ENCODE results near the gene RAB11B. TPM values are rescaled to one million over a fixed set of nuclear protein-coding genes. Genes with fewer than 3 reads are reported as not detected.
A peak's percentile ranks its signal among the peaks of the same experiment; 100 is the strongest.
"Not testable (repeated sequence)": the region's sequence is repeated elsewhere in the genome, so short reads cannot be mapped to it uniquely, and the experiment has no call there.

RAB11B gene
- total RNA-seq, 4 donors from 2014 or later: 17.4 to 95.8 (median 60.1) TPM

- TF ChIP-seq POLR2A (IDR thresholded peaks at IDR 0.05): peak in 1 of 2 donors; percentile 20
- no peak for TF ChIP-seq CTCF (IDR thresholded peaks at IDR 0.05)
- DNase-seq: peak; percentile 95 to 99
- intact Hi-C loops (cut with DNase I; ENCODE audit: low total_unique reads): no loop called here
- no peak overlapping the region for H3K4me3 ChIP-seq
- H3K27me3 ChIP-seq: no peaks in the 10 kb centered on the region
- H3K36me3 ChIP-seq: no peaks in the 10 kb centered on the region
- no peaks in the 10 kb centered on the region for H3K9me3 ChIP-seq
- H3K4me1 ChIP-seq: peaks cover 0 to 7% of the 10 kb centered on the region in 2 donors
- H3K27ac ChIP-seq: peak overlapping the region; percentile 87 to 91
Observed at GRCh38 chr19:8423817-8424223, 33.7 kb downstream of the RAB11B start.

- H3K27me3 ChIP-seq; H3K4me1 ChIP-seq; H3K9me3 ChIP-seq; DNase-seq; H3K4me3 ChIP-seq; intact Hi-C loops (cut with DNase I; ENCODE audit: low total_unique reads); H3K36me3 ChIP-seq: not testable (repeated sequence)
- peak overlapping the region; percentile 81 to 91 for H3K27ac ChIP-seq
Observed at GRCh38 chr19:8425331-8425730, 35.2 kb downstream of the RAB11B start.

GRCh38 chr19:8426283-8426682 lies 36.1 kb downstream of the RAB11B start:
- Histone ChIP-seq H3K4me3 (no peak overlapping the region), H3K27me3 (no peaks in the 10 kb centered on the region), H3K27ac (no peak overlapping the region), H3K36me3 (no peaks in the 10 kb centered on the region), H3K4me1 (peaks cover 0 to 7% of the 10 kb centered on the region in 2 donors), H3K9me3 (no peaks in the 10 kb centered on the region)
- no peak for DNase-seq
- no peak for TF ChIP-seq CTCF (IDR thresholded peaks at IDR 0.05)
- no peak for TF ChIP-seq POLR2A (IDR thresholded peaks at IDR 0.05)
- intact Hi-C loops (cut with DNase I; ENCODE audit: low total_unique reads): no loop called here

GRCh38 chr19:8429044-8429443 lies 38.9 kb downstream of the RAB11B start:
- Histone ChIP-seq H3K4me3 (no peak overlapping the region), H3K4me1 (no peaks in the 10 kb centered on the region), H3K27me3 (no peaks in the 10 kb centered on the region), H3K9me3 (no peaks in the 10 kb centered on the region), H3K36me3 (no peaks in the 10 kb centered on the region), H3K27ac (no peak overlapping the region)
- DNase-seq: no peak
- intact Hi-C loops (cut with DNase I; ENCODE audit: low total_unique reads): no loop called here
- TF ChIP-seq CTCF (IDR thresholded peaks at IDR 0.05) (no peak), POLR2A (IDR thresholded peaks at IDR 0.05) (no peak)

- no peaks in the 10 kb centered on the region for H3K27me3 ChIP-seq
- H3K9me3 ChIP-seq: no peaks in the 10 kb centered on the region
- H3K4me3 ChIP-seq: no peak overlapping the region
- TF ChIP-seq CTCF (IDR thresholded peaks at IDR 0.05) (no peak), POLR2A (IDR thresholded peaks at IDR 0.05) (no peak)
- no peaks in the 10 kb centered on the region for H3K36me3 ChIP-seq
- no peak for DNase-seq
- intact Hi-C loops (cut with DNase I; ENCODE audit: low total_unique reads): no loop called here
- H3K4me1 ChIP-seq: no peaks in the 10 kb centered on the region
- H3K27ac ChIP-seq: no peak overlapping the region
Observed at GRCh38 chr19:8429826-8430225, 39.7 kb downstream of the RAB11B start.

GRCh38 chr19:8430650-8431049 lies 40.5 kb downstream of the RAB11B start:
- no peak for DNase-seq
- intact Hi-C loops (cut with DNase I; ENCODE audit: low total_unique reads): no loop called here
- Histone ChIP-seq H3K9me3 (no peaks in the 10 kb centered on the region), H3K4me1 (no peaks in the 10 kb centered on the region), H3K27ac (no peak overlapping the region), H3K36me3 (no peaks in the 10 kb centered on the region), H3K4me3 (no peak overlapping the region), H3K27me3 (no peaks in the 10 kb centered on the region)
- TF ChIP-seq CTCF (IDR thresholded peaks at IDR 0.05) (no peak), POLR2A (IDR thresholded peaks at IDR 0.05) (no peak)
